GM13976 (cell line): ENCODE data around the gene SLC15A1.

ENCODE experiments used
- DNase-seq: peaks from one replicate; pipeline ENCODE4 v3.0.0; 2012; ENCODE audit warnings: low spot score
- CTCF ChIP-seq: IDR thresholded peaks from 2 replicates; pipeline ENCODE4 v1.5.1; 2012; ENCODE audit warnings: borderline replicate concordance, mild to moderate bottlenecking; ENCODE audit not compliant: insufficient read depth; ENCODE audit errors: extremely low read depth, missing control alignments, control extremely low read depth
- in situ Hi-C: fragments of 300-500 bp; cut with MboI; formaldehyde crosslinking; loops from one replicate; pipeline ENCODE4 v1.12.0; 2022; ENCODE audit warnings: low sequenced_read_pairs, mixed read lengths, inconsistent platforms; ENCODE audit not compliant: unreplicated experiment

Gene SLC15A1

GRCh38 chr13:98751861-98752466 is 508 bp downstream of the SLC15A1 start:
- in situ Hi-C loops = no loop called here
- no peak for DNase-seq
- no peak for TF ChIP-seq CTCF

- no peak for DNase-seq
- in situ Hi-C loops = no loop called here
- no peak for TF ChIP-seq CTCF
Measured at GRCh38 chr13:98751367-98751782, 1.1 kb downstream of the SLC15A1 start.

GRCh38 chr13:98749501-98749900 is 3.0 kb downstream of the SLC15A1 start:
- in situ Hi-C loops = no loop called here

GRCh38 chr13:98746968-98747367 is 5.5 kb downstream of the SLC15A1 start:
- no peak for DNase-seq
- no peak for TF ChIP-seq CTCF
- in situ Hi-C loops = no loop called here

More at GRCh38 chr13:98749501-98749900, 3.0 kb downstream of the SLC15A1 start:
- no peak for DNase-seq
- TF ChIP-seq CTCF = no peak

- TF ChIP-seq CTCF = no peak
- in situ Hi-C loops = no loop called here
- no peak for DNase-seq
Measured at GRCh38 chr13:98743377-98743776, 9.1 kb downstream of the SLC15A1 start.

- DNase-seq = no peak
- TF ChIP-seq CTCF = no peak
- in situ Hi-C loops = no loop called here
Measured at GRCh38 chr13:98742961-98743360, 9.5 kb downstream of the SLC15A1 start.
